HepG2 (cell line): ENCODE results near the gene METTL1. TPM values are rescaled to one million over a fixed set of nuclear protein-coding genes. Genes with fewer than 3 reads are reported as not detected.

Source experiments
- ATF7 ChIP-seq, 2 experiments: fragments of 450-650 bp in 1 of 2; sonication (generic) in 1 of 2; formaldehyde crosslinking in 1 of 2; IDR thresholded peaks; 2 replicates each; pipeline versions ENCODE4 v1.4.0 to v1.6.1; 2016 to 2020; ENCODE audit warnings: antibody characterized with exemption in 1 of 2, mild to moderate bottlenecking in 1 of 2, missing genetic modification reagents in 1 of 2
- BRD4 ChIP-seq: sonication (generic); formaldehyde crosslinking; IDR thresholded peaks from 2 replicates; pipeline ENCODE4 v1.4.0; 2020; ENCODE audit warnings: missing genetic modification reagents
- FLYWCH1 ChIP-seq: sonication (generic); formaldehyde crosslinking; IDR thresholded peaks from 2 replicates; pipeline ENCODE4 v1.8.1; 2023; ENCODE audit warnings: mild to moderate bottlenecking, missing genetic modification reagents
- GATAD1 ChIP-seq: IDR thresholded peaks from 2 replicates; pipeline ENCODE4 v1.6.1; 2016; ENCODE audit warnings: missing genetic modification reagents, missing compliant biosample characterization
- HOXA9 ChIP-seq: sonication (generic); formaldehyde crosslinking; IDR thresholded peaks from 2 replicates; pipeline ENCODE4 v1.8.1; 2022; ENCODE audit warnings: missing genetic modification reagents, mild to moderate bottlenecking, moderate library complexity, borderline replicate concordance
- KAT8 ChIP-seq: IDR thresholded peaks from 2 replicates; pipeline ENCODE4 v1.6.1; 2016; ENCODE audit warnings: missing genetic modification reagents, missing compliant biosample characterization
- KLF16 ChIP-seq, 2 experiments: sonication (generic) in 1 of 2; formaldehyde crosslinking in 1 of 2; IDR thresholded peaks; 2 replicates each; pipeline versions ENCODE4 v1.6.1 to v1.8.0; 2016 to 2023; ENCODE audit warnings: missing genetic modification reagents in 2 of 2, missing compliant biosample characterization in 1 of 2
- RARA ChIP-seq: IDR thresholded peaks from 2 replicates; pipeline ENCODE4 v1.6.1; 2016; ENCODE audit warnings: missing genetic modification reagents, missing compliant biosample characterization
- SKI ChIP-seq: fragments of 450-650 bp; IDR thresholded peaks from one replicate; pipeline ENCODE4 v1.6.1; 2018; ENCODE audit warnings: mild to moderate bottlenecking; ENCODE audit not compliant: partially characterized antibody
- SMARCE1 ChIP-seq: fragments of 450-650 bp; IDR thresholded peaks from 2 replicates; pipeline ENCODE4 v1.6.1; 2017; ENCODE audit warnings: borderline replicate concordance
- SRF ChIP-seq: IDR thresholded peaks from 2 replicates; pipeline ENCODE4 v1.6.1; 2011; ENCODE audit warnings: mild to moderate bottlenecking, low read depth, low read length, moderate library complexity
- THYN1 ChIP-seq: sonication (generic); formaldehyde crosslinking; IDR thresholded peaks from 2 replicates; pipeline ENCODE4 v1.8.1; 2023; ENCODE audit warnings: low read depth, mild to moderate bottlenecking, moderate library complexity, missing genetic modification reagents, borderline replicate concordance
- ZIK1 ChIP-seq: sonication (generic); formaldehyde crosslinking; IDR thresholded peaks from 2 replicates; pipeline ENCODE4 v1.5.0; 2020; ENCODE audit warnings: mild to moderate bottlenecking, low read depth, missing genetic modification reagents, borderline replicate concordance
- ZMYM2 ChIP-seq: sonication (generic); formaldehyde crosslinking; IDR thresholded peaks from 2 replicates; pipeline ENCODE4 v1.8.0; 2022; ENCODE audit warnings: mild to moderate bottlenecking, missing genetic modification reagents
- ZNF234 ChIP-seq: sonication (generic); formaldehyde crosslinking; conservative IDR thresholded peaks from 2 replicates; pipeline ENCODE4 v1.5.1; 2020; ENCODE audit warnings: mild to moderate bottlenecking, missing genetic modification reagents
- ZNF614 ChIP-seq: IDR thresholded peaks from 2 replicates; pipeline ENCODE4 v1.6.1; 2018; ENCODE audit warnings: missing biosample characterization, missing genetic modification reagents, inconsistent platforms, borderline replicate concordance
- ZNF616 ChIP-seq: sonication (generic); formaldehyde crosslinking; IDR thresholded peaks from 2 replicates; pipeline ENCODE4 v1.5.0; 2020; ENCODE audit warnings: low read depth, mild to moderate bottlenecking, missing genetic modification reagents
- ZNF652 ChIP-seq: IDR thresholded peaks from 2 replicates; pipeline ENCODE4 v1.6.1; 2016; ENCODE audit warnings: low read depth, borderline replicate concordance
- polyA plus RNA-seq, 8 experiments: library from polyadenylated mRNA; depleted of rRNA in 3 of 8; stranded (reverse) in 7 of 8; unstranded in 1 of 8; fragments of >200 nt; fragmentation: Illumina TruSeq in 4 of 8; extraction: Trizol in 4 of 8; gene quantifications; 2 replicates each; pipeline versions ENCODE4 v1.2.1 to v1.2.3, GENCODE V29; 2011 to 2016; ENCODE audit warnings: low read depth in 4 of 8, missing spikeins in 1 of 8, mixed read lengths in 1 of 8; ENCODE audit not compliant: insufficient read depth in 1 of 8
- total RNA-seq, 5 experiments: library from RNA; depleted of rRNA; stranded (reverse); fragments of >200 nt; fragmentation: Illumina TruSeq; extraction: Trizol; gene quantifications; 2 replicates each; pipeline ENCODE4 v1.2.3, GENCODE V29; 2016; ENCODE audit warnings: low read depth in 1 of 5
- TF ChIP-seq, protein P1 (sequence below): sonication (generic); formaldehyde crosslinking; conservative IDR thresholded peaks from 2 replicates; pipeline ENCODE4 v1.4.0; 2020; ENCODE audit warnings: mild to moderate bottlenecking, missing genetic modification reagents, moderate library complexity
- TF ChIP-seq, protein P2 (sequence below): sonication (generic); formaldehyde crosslinking; IDR thresholded peaks from 2 replicates; pipeline ENCODE4 v1.8.0; 2022; ENCODE audit warnings: low read depth, missing genetic modification reagents
- TF ChIP-seq, protein P3 (sequence below): IDR thresholded peaks from 2 replicates; pipeline ENCODE4 v1.6.1; 2012; ENCODE audit warnings: low read depth, low read length, improper control_type of control experiment

Gene METTL1
- total and polyA plus RNA-seq, 2 of the 13 experiments (the other 11 are each of a cell fraction or from before 2014, with no cell fraction given) = 34.7 to 36.9 TPM

- TF ChIP-seq, protein P1, sequence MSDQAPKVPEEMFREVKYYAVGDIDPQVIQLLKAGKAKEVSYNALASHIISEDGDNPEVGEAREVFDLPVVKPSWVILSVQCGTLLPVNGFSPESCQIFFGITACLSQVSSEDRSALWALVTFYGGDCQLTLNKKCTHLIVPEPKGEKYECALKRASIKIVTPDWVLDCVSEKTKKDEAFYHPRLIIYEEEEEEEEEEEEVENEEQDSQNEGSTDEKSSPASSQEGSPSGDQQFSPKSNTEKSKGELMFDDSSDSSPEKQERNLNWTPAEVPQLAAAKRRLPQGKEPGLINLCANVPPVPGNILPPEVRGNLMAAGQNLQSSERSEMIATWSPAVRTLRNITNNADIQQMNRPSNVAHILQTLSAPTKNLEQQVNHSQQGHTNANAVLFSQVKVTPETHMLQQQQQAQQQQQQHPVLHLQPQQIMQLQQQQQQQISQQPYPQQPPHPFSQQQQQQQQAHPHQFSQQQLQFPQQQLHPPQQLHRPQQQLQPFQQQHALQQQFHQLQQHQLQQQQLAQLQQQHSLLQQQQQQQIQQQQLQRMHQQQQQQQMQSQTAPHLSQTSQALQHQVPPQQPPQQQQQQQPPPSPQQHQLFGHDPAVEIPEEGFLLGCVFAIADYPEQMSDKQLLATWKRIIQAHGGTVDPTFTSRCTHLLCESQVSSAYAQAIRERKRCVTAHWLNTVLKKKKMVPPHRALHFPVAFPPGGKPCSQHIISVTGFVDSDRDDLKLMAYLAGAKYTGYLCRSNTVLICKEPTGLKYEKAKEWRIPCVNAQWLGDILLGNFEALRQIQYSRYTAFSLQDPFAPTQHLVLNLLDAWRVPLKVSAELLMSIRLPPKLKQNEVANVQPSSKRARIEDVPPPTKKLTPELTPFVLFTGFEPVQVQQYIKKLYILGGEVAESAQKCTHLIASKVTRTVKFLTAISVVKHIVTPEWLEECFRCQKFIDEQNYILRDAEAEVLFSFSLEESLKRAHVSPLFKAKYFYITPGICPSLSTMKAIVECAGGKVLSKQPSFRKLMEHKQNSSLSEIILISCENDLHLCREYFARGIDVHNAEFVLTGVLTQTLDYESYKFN = peak; percentile 87
- peak; percentile 93 for TF ChIP-seq GATAD1
- TF ChIP-seq ATF7 (IDR thresholded peaks at IDR 0.05) = no peak
- no peak for TF ChIP-seq ATF7 (CRISPR knock-in tag; IDR thresholded peaks at IDR 0.05)
- no peak for TF ChIP-seq ZMYM2 (CRISPR knock-in tag)
- TF ChIP-seq, protein P2, sequence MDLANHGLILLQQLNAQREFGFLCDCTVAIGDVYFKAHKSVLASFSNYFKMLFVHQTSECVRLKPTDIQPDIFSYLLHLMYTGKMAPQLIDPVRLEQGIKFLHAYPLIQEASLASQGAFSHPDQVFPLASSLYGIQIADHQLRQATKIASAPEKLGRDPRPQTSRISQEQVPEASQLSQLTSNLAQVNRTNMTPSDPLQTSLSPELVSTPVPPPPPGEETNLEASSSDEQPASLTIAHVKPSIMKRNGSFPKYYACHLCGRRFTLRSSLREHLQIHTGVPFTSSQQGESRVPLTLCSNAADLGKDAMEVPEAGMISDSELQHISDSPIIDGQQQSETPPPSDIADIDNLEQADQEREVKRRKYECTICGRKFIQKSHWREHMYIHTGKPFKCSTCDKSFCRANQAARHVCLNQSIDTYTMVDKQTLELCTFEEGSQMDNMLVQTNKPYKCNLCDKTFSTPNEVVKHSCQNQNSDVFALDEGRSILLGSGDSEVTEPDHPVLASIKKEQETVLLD = peak; percentile 75
- peak; percentile 86 for TF ChIP-seq BRD4 (CRISPR knock-in tag)
- no peak for TF ChIP-seq THYN1
- TF ChIP-seq ZNF234 (CRISPR knock-in tag) = no peak
- TF ChIP-seq HOXA9 (CRISPR knock-in tag) = peak; percentile 93; the same call in 1 of the 2 replicates
- no peak for TF ChIP-seq SRF
- peak; percentile 94 for TF ChIP-seq KAT8 (CRISPR knock-in tag)
- TF ChIP-seq ZIK1 (CRISPR knock-in tag) = peak; percentile 76; the same call in 1 of the 2 replicates
- no peak for TF ChIP-seq FLYWCH1 (CRISPR knock-in tag)
- TF ChIP-seq KLF16 (CRISPR knock-in tag; IDR thresholded peaks at IDR 0.05) = peak; percentile 48 to 94; a peak in 2 of 4 replicates
- TF ChIP-seq ZNF652 (CRISPR knock-in tag) = 0 out of 2 replicates have a peak, but pooled peaks have one; percentile 18
- peak; percentile 16; the same call in 1 of the 2 replicates for TF ChIP-seq RARA (CRISPR knock-in tag)
- TF ChIP-seq, protein P3, sequence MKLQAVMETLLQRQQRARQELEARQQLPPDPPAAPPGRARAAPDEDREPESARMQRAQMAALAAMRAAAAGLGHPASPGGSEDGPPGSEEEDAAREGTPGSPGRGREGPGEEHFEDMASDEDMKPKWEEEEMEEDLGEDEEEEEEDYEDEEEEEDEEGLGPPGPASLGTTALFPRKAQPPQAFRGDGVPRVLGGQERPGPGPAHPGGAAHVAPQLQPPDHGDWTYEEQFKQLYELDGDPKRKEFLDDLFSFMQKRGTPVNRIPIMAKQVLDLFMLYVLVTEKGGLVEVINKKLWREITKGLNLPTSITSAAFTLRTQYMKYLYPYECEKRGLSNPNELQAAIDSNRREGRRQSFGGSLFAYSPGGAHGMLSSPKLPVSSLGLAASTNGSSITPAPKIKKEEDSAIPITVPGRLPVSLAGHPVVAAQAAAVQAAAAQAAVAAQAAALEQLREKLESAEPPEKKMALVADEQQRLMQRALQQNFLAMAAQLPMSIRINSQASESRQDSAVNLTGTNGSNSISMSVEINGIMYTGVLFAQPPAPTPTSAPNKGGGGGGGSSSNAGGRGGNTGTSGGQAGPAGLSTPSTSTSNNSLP = no peak
- TF ChIP-seq ZNF614 (CRISPR knock-in tag) = peak; percentile 90; the same call in 1 of the 2 replicates
- TF ChIP-seq ZNF616 = peak; percentile 86
- no peak for TF ChIP-seq SKI
- TF ChIP-seq SMARCE1 = no peak
Observed at GRCh38 chr12:57751788-57752667, 19.9 kb downstream of the METTL1 start, which contains the start of gene CDK4 (continued).
